Measurements from ENCODE around the gene PPFIA4.

Gene PPFIA4

DNA sequence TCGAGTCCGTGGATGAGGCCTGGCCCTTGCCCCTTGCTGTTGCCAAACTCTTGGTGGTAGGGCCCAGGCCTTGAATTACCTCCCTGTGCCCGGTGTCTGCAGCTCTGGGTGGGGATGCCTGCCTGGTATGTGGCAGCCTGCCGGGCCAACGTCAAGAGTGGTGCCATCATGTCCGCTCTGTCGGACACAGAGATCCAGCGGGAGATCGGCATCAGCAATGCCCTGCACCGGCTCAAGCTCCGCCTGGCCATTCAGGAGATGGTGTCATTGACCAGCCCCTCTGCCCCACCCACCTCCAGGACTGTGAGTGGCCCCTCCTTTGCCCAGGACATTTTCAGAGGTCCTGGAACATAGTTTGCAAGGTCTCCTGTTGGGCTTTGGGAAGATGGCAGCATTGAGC is 33.8 kb downstream of the PPFIA4 start:
- DNase-seq = no peak

GRCh38 chr1:203063287-203063686 is 37.0 kb downstream of the PPFIA4 start:
- no peak for DNase-seq

- DNase-seq = no peak
These were observed 38.9 kb downstream of the PPFIA4 start for GRCh38 chr1:203065191-203065590.

DNA sequence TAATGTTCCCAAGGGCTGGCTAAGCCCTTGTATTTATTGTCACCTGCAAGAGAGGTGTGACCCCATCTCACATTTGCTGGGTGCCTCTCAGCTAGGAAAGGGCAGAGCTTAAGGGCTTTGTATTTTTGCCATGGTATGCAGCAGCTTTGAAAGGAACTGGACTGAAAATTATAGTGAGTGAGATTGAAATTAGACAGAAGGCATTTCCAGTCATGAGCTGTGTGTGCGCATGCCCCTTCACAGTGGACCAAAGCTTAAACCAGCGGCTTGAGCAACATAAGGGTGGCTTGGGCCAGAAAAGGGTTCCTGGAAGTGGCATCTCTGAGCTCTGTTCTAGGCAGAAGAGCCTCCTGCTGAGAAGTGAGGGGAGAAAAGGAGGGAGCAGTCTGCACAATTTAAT is 39.7 kb downstream of the PPFIA4 start:
- DNase-seq = no peak

DNA sequence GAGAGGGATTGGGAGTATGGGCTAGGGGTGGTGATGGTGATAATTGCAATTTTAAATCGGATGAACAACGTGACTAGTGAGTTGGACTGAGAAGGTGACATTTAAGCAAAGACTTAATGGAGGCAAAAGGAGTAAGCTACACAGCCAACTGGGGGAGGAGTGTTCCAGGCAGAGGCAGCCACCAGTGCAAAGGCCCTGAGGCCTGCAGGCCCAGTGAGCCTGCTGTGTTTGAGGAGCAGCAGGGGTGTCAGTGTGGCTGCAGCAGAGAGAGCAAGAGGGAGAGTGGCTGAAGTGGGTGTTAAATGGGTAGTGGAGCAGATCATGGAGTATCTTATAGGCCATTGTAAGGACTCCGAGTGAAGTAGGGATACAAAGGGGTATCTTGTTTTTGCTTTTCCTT is 40.7 kb downstream of the PPFIA4 start:
- no peak for DNase-seq

- no peak for DNase-seq
These were observed 42.9 kb downstream of the PPFIA4 start for GRCh38 chr1:203069030-203069747.

GRCh38 chr1:203072002-203072602 is 45.8 kb downstream of the PPFIA4 start:
- no peak for DNase-seq

GRCh38 chr1:203072911-203073310 is 46.6 kb downstream of the PPFIA4 start:
- DNase-seq = no peak

DNA sequence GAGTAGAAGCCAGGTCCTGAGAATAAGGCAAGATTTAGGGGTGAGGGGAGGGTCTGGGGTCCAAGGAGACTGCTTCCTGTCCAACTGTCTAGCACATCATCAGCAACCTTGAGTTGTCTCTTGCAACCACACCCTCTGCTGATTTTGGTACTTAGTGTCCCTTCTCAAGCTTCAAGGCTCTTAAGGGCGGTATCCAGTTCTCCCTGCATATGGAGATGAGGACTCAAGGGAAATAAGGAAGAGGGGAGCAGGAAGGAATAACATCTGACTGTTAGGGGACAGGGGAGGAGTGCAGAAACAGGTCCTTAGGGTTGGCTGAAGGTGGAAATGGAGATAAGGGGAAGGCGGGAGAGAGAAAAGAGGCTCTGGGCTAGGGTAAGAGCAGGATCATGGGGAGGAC is 47.2 kb downstream of the PPFIA4 start:
- no peak for DNase-seq

DNA sequence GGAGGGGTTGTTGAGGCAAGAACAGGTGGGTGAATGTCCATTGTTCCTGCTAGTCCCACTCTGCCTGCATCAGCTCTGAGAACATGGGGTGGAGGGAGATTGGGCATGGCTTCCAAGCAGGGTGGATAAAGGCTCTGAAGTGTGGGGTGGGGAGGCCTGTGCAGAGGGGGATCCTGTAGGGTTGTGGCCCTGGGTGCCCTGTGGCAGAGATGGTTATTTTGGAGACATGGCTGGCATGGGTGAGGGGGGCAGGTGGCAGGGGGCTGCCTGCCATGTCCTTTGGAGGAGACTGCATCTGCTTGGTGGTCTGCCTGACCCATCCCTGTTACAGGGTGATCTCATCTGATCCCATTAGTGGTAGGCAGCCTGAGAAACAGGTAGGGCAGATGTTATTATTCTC is 48.3 kb downstream of the PPFIA4 start:
- DNase-seq = no peak

DNA sequence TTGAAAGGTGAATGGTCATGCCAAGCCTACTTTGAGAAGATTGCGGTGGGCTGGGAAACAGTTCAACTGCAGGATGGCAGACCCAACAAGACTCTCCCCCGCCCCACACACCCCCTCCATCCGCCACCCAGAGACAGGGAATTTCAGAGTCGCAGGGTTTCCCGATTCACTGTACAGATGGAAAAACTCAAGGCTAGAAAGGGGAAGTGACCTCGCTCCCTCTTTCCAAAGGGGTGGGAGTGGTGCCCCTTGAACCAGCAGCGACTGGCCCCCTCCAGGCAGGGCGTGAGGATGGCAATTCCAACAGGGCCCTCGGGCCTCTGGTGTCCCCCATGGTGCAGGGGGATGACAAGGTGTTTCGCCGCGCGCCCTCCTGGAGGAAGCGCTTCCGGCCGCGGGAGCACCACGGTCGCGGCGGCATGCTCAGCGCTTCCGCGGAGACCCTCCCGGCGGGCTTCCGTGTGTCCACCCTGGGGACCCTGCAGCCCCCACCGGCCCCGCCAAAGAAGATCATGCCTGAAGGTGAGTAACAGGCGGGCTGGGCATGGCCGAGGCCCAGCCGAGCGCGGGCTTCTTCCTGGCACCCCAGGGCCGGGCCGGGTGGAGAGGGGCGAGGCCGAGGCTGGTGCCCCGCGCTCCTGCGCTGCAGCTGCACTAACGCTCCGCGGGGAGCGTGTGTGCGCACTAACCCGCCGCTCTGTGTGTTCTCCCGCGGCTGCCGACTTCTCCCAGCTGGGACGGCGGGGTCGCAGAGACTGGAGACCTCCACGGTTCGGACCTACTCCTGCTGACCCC is 49.1 kb downstream of the PPFIA4 start:
- DNase-seq = no peak

GRCh38 chr1:203076031-203076511 is 49.8 kb downstream of the PPFIA4 start:
- no peak for DNase-seq

- no peak for DNase-seq
These were observed 51.1 kb downstream of the PPFIA4 start for GRCh38 chr1:203077367-203077766.

- no peak for DNase-seq
These were observed 51.7 kb downstream of the PPFIA4 start for GRCh38 chr1:203077956-203078355.

GRCh38 chr1:203078478-203078877 is 52.2 kb downstream of the PPFIA4 start:
- no peak for DNase-seq

GRCh38 chr1:203080456-203080855 is 54.2 kb downstream of the PPFIA4 start:
- DNase-seq = no peak

DNA sequence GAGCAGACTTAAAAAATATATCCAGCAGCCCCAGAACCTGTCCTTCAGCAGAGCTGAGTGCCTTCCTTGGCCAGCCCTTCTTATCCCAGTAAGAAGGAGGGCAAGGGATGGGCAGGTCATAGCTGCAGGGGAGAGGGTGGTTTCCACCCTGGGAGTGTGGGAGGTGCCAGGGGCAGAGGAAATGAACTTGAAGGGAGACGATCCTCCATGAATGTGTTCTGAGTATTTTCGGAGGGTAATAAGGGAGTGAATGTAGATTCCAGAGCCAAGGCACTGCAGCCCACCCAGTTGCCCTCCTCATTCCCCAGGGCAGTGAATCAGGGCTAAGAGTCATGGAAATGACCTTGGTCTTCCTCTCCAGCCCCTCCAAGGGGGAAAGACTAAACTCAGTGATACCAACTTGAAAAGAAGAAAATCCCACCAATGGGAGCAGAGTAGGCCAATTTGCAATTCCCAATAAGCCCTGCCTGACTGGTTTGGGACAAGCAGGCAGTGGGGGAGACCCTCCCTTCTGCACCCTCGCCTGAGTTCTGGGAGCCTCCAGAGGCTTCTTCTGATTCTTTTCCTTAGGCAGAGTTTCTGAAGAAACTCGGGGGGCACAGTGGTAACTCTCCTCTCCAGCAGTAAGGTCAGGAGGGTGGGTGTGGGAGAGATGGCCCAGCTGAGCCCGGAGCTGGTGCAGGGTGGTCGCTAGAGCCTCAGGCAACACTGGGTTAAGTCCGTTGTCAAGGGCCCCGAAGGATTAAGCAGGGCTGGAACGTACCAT is 55.4 kb downstream of the PPFIA4 start:
- no peak for DNase-seq

DNA sequence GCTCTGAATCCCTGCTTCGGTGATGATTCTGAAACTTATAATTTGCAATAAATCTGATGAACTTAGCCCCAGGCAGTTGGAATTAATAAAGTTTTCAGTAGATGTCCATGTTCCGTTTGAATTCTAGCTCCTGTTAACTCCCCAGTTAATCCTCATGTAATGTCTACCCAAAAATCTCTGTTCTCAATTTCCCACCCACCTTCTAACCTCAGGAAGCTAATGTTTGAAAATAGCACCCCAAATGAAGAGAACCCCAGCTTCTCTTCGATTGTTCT is 55.9 kb downstream of the PPFIA4 start:
- no peak for DNase-seq

DNA sequence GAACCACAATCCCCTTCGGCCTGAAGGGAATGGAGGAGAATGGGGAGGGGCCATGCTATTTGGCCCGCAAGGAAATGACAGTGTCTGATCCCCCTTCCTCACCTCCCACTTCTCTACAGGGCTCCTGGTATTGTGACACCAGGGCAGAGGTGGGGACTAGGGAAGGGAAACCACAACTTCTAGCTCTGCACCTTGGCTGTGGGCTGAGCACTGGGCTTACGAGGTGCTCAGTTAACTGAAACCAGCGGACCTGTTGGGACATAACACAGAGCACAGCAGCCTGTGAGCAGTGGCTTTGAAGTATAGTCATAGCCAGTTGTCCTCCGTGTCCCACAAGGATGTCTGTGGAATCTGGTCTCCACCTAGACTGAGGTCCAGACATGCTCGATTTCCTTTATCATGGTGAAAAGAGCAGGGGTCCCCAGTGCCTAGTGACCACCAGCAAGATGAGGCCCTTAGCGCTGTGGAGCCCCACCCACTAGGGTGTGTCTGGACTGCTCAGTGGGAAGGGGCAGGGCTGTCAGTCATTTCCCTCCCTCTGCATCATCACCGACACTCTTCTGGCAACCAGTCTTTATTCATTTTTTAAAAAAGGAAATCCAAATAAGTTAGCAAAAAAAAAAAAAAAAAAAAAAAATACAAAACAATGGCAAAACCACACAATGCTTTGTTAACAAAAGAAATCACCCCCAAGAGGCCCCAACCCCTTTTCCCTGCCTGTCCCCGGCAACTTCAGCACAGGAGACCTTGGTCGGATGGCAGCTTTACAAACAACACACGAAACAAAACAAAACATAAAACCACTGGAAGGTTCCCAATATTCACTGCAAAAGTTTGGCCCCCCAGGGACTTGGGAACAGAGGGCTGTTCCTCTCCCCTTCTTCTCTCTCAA is 56.5 kb downstream of the PPFIA4 start:
- DNase-seq = no peak

- no peak for DNase-seq
These were observed 57.2 kb downstream of the PPFIA4 start for GRCh38 chr1:203083463-203083921.

GRCh38 chr1:203084588-203085527 is 58.6 kb downstream of the PPFIA4 start:
- DNase-seq = no peak
